CD1c-positive myeloid dendritic cell (primary cell): ENCODE data around the gene TUBA1A.
"Not testable (repeated sequence)": the region's sequence is repeated elsewhere in the genome, so short reads cannot be mapped to it uniquely, and the experiment has no call there.

ENCODE experiments used
- DNase-seq: peaks from one replicate; pipeline ENCODE4 v3.0.0-alpha.2; 2016; ENCODE audit errors: extremely low spot score

The TUBA1A gene

GRCh38 chr12:49201595-49202295 is 12.9 kb upstream of the TUBA1A start:
- DNase-seq = peak; percentile 42

GRCh38 chr12:49200919-49201594 is 12.2 kb upstream of the TUBA1A start:
- peak; percentile 62 for DNase-seq

GRCh38 chr12:49198431-49199155 is 9.7 kb upstream of the TUBA1A start:
- no peak for DNase-seq

GRCh38 chr12:49197256-49197655 is 8.4 kb upstream of the TUBA1A start:
- DNase-seq = no peak

DNA sequence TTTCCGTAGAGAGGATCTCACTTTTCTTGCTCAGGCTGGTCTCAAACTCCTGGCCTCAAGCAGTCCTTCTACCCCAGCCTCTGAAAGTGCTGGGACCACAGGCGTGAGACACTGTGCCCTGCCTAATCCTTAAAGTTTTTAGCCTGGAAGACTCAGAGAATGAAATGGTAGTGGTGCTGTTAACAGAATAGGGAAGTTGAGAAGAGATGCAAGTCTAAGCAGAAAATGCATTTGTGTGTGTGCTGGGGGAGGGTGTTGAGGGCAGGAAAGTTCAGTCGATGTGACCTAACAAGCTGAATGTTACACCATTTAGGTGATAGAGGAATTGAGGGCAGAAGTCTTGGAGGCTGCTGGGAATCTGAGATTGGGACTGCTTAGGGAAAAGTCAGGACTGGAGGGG is 6.9 kb upstream of the TUBA1A start:
- DNase-seq = peak; percentile 63

GRCh38 chr12:49193746-49194145 is 4.9 kb upstream of the TUBA1A start:
- DNase-seq = not testable (repeated sequence)

DNA sequence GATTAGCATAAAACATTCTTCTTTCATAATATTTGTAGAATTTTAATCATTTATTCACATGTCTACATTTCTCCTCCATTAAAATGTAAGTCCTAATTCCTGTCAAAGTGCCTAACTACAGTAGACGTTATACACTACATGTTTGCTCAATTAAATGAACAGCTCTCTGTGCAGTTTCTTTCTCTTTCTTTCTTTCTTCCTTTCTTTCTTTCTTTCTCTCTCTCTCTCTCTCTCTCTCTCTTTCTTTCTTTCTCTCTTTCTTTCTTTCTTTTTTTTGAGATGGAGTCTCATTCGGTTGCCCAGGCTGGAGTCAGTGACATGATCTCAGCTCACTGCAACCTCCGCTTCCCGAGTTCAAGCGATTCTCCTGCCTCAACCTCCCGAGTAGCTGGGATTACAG is 2.6 kb upstream of the TUBA1A start:
- not testable (repeated sequence) for DNase-seq

GRCh38 chr12:49190974-49191373 is 2.1 kb upstream of the TUBA1A start:
- no peak for DNase-seq

- no peak for DNase-seq
Measured at GRCh38 chr12:49189731-49190716, 1.1 kb upstream of the TUBA1A start.

GRCh38 chr12:49188201-49188915 is 522 bp downstream of the TUBA1A start:
- DNase-seq = peak; percentile 92

DNA sequence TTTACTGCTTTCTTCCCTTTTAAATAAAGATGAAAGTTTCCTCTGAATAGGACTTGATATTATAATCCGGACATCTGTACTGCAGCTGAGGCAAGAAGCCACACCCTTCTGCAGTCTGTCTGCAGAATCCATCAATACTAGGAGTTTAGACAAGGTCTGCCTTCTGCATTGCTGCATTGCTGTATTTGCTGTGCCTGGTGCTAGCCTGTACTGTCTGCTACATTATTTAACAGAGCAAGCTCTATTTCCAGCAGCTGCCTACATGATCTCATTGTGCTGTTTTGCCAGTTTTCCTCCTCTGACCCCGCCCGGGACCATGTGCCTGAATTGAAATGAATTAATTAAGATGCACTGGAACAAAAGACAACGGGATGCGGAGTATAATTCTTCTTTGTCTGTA is 1.7 kb downstream of the TUBA1A start:
- peak; percentile 46 for DNase-seq

GRCh38 chr12:49186307-49186706 is 2.6 kb downstream of the TUBA1A start:
- not testable (repeated sequence) for DNase-seq

GRCh38 chr12:49184697-49185096 is 4.2 kb downstream of the TUBA1A start:
- DNase-seq = not testable (repeated sequence)

- not testable (repeated sequence) for DNase-seq
Measured at GRCh38 chr12:49183214-49183950, 5.5 kb downstream of the TUBA1A start.

GRCh38 chr12:49174218-49174617 is 14.7 kb downstream of the TUBA1A start:
- no peak for DNase-seq

DNA sequence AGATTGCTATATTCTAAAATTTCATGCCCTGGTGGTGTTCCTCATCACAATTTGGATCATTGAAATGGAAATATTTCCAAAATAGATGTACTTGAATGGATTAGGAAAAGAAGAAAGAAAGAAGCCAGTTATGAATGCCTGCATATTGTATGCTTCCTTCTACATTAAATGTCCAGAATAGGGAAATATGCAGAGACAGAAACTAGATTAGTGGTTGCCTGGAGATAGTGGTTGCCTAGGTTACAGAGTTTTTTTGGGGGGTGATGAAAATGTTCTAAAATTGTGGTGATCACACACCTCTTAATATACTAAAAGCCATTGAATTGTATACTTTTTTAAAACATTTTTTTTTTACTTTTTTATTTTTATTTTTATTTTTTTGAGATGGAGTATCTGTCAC is 18.0 kb downstream of the TUBA1A start:
- no peak for DNase-seq

DNA sequence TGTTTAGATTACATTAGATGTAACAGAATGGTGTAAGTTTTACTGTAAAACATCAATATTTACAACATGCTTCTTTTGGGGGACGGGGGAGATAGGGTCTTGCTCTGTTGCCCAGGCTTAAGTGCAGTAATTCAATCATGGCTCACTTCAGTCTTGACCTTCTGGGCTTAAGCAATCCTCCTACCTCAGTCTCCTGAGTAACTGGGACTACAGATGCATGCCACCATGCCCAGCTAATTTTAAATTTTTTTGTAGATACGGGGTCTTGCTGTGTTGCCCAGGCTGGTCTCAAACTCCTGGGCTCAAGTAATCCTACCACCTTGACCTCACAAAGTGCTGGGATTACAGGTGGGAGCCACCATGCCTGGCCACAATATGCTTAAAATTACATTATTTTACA is 23.8 kb downstream of the TUBA1A start:
- DNase-seq = no peak

DNA sequence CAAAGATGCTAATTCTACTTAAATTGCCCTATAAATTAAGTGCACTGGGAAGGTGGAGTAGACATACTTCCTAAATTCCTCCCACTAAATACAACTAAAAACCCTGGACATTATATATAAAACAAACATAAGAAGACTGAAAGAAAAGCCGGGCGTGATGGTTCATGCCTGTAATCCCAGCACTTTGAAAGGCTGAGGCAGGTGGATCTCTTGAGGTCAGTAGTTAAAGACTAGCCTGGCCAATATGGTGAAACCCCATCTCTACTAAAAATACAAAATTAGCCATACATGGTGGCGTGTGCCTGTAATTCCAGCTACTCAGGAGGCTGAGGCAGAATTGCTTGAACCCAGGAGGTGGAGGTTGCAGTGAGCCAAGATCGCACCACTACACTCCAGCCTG is 27.0 kb downstream of the TUBA1A start:
- DNase-seq = not testable (repeated sequence)

DNA sequence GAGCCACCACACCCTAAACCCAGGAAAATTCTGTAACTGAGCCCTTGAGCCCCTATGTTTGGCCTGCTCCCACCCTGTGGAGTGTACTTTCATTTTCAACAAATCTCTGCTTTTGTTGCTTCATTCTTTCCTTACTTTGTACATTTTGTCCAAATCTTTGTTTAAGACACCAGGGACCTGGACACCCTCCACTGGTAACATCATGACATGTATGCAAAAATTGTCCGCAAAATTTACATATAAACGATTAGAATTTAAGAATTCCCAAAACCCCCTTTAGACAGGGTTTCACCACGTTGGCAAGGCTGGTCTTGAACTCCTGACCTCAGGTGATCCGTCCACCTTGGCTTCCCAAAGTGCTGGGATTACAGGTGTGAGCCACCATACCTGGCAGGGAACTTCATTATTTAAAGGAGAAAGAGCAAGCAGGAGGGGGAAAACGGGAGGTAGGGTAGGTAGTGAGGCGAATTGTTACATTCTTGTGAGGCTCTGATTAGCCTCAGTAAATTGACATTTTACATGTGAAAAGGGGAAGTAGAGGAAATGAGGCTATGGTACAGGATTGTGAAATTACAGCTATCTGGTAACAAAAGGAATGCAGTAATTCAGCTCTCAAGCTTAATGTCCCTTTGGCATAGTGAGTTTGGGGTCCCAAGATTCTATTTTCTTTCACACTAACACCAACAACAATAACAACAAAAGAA is 27.6 kb downstream of the TUBA1A start:
- DNase-seq = peak; percentile 68

GRCh38 chr12:49160399-49160798 is 28.5 kb downstream of the TUBA1A start:
- DNase-seq = no peak
